ENCODE results near the gene TIMM10. TPM values are rescaled to one million over a fixed set of nuclear protein-coding genes. Genes with fewer than 3 reads are reported as not detected.
A peak's percentile ranks its signal among the peaks of the same experiment; 100 is the strongest.

The TIMM10 gene
- total RNA-seq, 4 donors from 2014 or later: 1.6 to 36.8 (median 34.0) TPM; not detected in 1

DNA sequence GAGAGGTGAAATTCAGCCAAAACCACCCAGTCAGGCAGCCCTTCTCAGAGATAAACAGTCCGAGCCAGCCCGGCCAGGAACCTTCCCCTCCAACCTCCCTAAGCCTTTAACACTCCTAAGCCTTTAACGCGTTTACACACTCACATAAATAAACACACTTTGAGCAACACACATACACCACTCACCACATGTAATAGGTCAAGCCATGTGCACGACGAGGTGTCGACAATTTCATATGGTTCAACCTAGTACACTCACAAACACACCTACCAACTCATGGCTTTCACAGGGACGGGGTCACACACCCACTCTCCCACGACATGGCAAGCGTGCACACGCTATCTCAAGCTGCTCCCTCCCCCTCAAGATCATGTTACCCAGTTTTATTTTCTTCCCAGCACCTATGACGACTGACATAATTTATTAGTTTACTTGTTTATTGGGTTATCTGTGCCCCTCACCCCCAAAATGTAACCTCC, 30.5 kb downstream of the TIMM10 start:
- Histone ChIP-seq H3K36me3 (no peaks in the 10 kb centered on the region), H3K27ac (peak overlapping the region; percentile 63 to 85 (median 73)), H3K4me1 (peaks cover 6 to 17% (median 13%) of the 10 kb centered on the region in 4 donors), H3K4me3 (peak overlapping the region in 3 of 4 donors; percentile 6 to 41 (median 8)), H3K27me3 (no peaks in the 10 kb centered on the region), H3K9me3 (no peaks in the 10 kb centered on the region)
- in situ Hi-C loops (cut with MboI; ENCODE audit: low pct_ligation_motif_present in 1 of 4, low pct_unique_long_range_greater_than_20kb in 1 of 4, low sequenced_read_pairs in 3 of 4): loop anchor here in 2 of 4 donors (25.0 kb wide), 1 partner anchor 163 kb away; the partner anchor contains the start of genes P2RX3 (in 2 of the 2) and SSRP1 (in 2 of the 2)
- no peak for TF ChIP-seq POLR2A (IDR thresholded peaks at IDR 0.05)
- TF ChIP-seq, protein P1, sequence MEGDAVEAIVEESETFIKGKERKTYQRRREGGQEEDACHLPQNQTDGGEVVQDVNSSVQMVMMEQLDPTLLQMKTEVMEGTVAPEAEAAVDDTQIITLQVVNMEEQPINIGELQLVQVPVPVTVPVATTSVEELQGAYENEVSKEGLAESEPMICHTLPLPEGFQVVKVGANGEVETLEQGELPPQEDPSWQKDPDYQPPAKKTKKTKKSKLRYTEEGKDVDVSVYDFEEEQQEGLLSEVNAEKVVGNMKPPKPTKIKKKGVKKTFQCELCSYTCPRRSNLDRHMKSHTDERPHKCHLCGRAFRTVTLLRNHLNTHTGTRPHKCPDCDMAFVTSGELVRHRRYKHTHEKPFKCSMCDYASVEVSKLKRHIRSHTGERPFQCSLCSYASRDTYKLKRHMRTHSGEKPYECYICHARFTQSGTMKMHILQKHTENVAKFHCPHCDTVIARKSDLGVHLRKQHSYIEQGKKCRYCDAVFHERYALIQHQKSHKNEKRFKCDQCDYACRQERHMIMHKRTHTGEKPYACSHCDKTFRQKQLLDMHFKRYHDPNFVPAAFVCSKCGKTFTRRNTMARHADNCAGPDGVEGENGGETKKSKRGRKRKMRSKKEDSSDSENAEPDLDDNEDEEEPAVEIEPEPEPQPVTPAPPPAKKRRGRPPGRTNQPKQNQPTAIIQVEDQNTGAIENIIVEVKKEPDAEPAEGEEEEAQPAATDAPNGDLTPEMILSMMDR (IDR thresholded peaks at IDR 0.05): no peak
- TF ChIP-seq EP300 (IDR thresholded peaks at IDR 0.05; ENCODE audit: low read depth): no peak
- TF ChIP-seq POLR2AphosphoS5 (IDR thresholded peaks at IDR 0.05): no peak
- intact Hi-C loops (cut with DNase I; ENCODE audit: low total_unique reads): no loop called here
- DNase-seq: no peak
- 45 to 50% methylated on average over 4 to 12 of the region's 12 CpGs for WGBS, 2 donors (ENCODE audit: low coverage in 1 of 2)

DNA sequence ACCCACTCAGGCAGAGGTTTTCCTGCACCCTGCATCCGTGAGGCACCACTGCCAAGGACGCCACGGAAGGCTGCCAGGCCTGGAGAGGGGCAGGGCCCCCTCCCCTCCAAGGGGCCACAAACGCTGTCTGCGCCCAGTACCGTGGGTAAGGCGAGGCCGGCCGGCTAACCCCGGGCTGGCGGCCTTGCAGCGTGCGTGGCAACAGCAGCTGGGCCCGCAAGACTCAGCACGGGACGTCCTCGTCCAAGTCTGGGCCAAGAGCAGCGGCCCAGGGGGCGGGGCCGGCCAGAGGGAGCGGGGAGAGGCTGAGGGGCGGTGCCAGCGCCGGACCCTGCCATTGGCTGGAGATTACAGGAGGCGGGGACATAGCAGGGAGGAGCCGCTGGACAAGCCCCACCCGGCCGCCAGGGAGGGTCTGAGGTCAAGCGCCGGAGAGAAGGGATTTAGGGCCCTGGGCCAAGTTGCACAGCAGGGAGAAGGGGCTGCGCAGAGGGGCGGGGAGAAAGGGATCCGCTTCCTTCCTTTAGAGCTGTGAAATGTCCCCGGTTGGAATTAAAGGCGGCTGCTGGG, 31.1 kb downstream of the TIMM10 start:
- WGBS, 2 donors (ENCODE audit: low coverage in 1 of 2): 4 to 15% methylated on average over 3 to 28 of the region's 35 CpGs
- no peaks in the 10 kb centered on the region for H3K27me3 ChIP-seq
- H3K4me3 ChIP-seq: peak overlapping the region in 3 of 4 donors; percentile 6 to 41 (median 8)
- peak; percentile 95 for DNase-seq
- peaks cover 6 to 17% (median 13%) of the 10 kb centered on the region in 4 donors for H3K4me1 ChIP-seq
- intact Hi-C loops (cut with DNase I; ENCODE audit: low total_unique reads) (no loop called here), in situ Hi-C loops (cut with MboI; ENCODE audit: low pct_ligation_motif_present in 1 of 4, low pct_unique_long_range_greater_than_20kb in 1 of 4, low sequenced_read_pairs in 3 of 4) (loop anchor here in 2 of 4 donors (25.0 kb wide), 1 partner anchor 162 kb away; the partner anchor contains the start of genes P2RX3 (in 2 of the 2) and SSRP1 (in 2 of the 2))
- no peaks in the 10 kb centered on the region for H3K36me3 ChIP-seq
- TF ChIP-seq, protein P1 (IDR thresholded peaks at IDR 0.05): peak in 2 of 5 experiments; percentile 16 to 23
- TF ChIP-seq EP300 (IDR thresholded peaks at IDR 0.05; ENCODE audit: low read depth) (no peak), POLR2AphosphoS5 (IDR thresholded peaks at IDR 0.05) (peak in 2 of 3 donors; percentile 43 to 51), POLR2A (IDR thresholded peaks at IDR 0.05) (peak; percentile 26)
- no peaks in the 10 kb centered on the region for H3K9me3 ChIP-seq
- H3K27ac ChIP-seq: peak overlapping the region; percentile 63 to 85 (median 73)

DNA sequence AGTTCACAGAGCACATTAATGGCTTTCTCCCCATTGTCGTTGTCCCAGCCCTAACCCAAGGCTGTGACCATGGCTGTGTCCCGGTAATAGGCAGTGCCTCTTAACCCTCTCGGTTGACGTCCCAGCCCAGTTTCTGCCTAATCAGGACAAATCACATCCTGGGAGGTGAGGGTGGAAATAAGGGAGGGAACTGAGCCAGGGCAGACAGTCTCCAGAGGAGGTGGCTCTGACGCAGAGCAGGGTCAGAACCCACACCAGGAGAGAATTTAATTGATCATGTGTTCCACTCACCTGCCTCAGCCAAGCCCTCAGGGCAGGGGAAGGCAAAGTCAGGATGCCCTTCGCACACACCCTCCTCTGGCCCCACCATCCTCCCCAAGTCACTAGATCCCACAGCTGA, 32.0 kb downstream of the TIMM10 start:
- Histone ChIP-seq H3K27me3 (no peaks in the 10 kb centered on the region), H3K27ac (no peak overlapping the region), H3K36me3 (no peaks in the 10 kb centered on the region), H3K9me3 (no peaks in the 10 kb centered on the region), H3K4me1 (peaks cover 6 to 17% (median 13%) of the 10 kb centered on the region in 4 donors), H3K4me3 (no peak overlapping the region)
- no peak for TF ChIP-seq POLR2A (IDR thresholded peaks at IDR 0.05)
- TF ChIP-seq, protein P1 (IDR thresholded peaks at IDR 0.05): no peak
- TF ChIP-seq EP300 (IDR thresholded peaks at IDR 0.05; ENCODE audit: low read depth): no peak
- no peak for TF ChIP-seq POLR2AphosphoS5 (IDR thresholded peaks at IDR 0.05)
- 96% methylated on average over 6 of the region's 6 CpGs; no CpG with 5 or more reads in 1 of the 2 donors for WGBS, 2 donors (ENCODE audit: low coverage in 1 of 2)
- in situ Hi-C loops (cut with MboI; ENCODE audit: low pct_ligation_motif_present in 1 of 4, low pct_unique_long_range_greater_than_20kb in 1 of 4, low sequenced_read_pairs in 3 of 4): loop anchor here in 2 of 4 donors (25.0 kb wide), 1 partner anchor 161 kb away; the partner anchor contains the start of genes P2RX3 (in 2 of the 2) and SSRP1 (in 2 of the 2)
- DNase-seq: no peak
- intact Hi-C loops (cut with DNase I; ENCODE audit: low total_unique reads): no loop called here

Measured in transverse colon (tissue), 4 donors.